Activated CD4-positive, alpha-beta T cell treated with anti-CD3 and anti-CD28 coated beads for 36 hours (primary cell): ENCODE data around the gene HOXD3. TPM values are rescaled to one million over a fixed set of nuclear protein-coding genes. Genes with fewer than 3 reads are reported as not detected.

Experiments used
- ATAC-seq: fragments of 200-7000 bp; cut with Tn5 transposase; one replicate; pipeline ENCODE4 v1.10.0; 2021; ENCODE audit warnings: mild to moderate bottlenecking, moderate library complexity
- CTCF ChIA-PET: fragments of 350-600 bp; sonication (Branson Sonifier 250); formaldehyde crosslinking; loops from one replicate; lab custom pipeline; 2021; ENCODE audit warnings: antibody characterized with exemption; lab: Charles Lee
- POLR2A ChIA-PET: fragments of 350-600 bp; sonication (Branson Sonifier 250); formaldehyde crosslinking; loops from one replicate; lab custom pipeline; 2021; ENCODE audit warnings: antibody characterized with exemption, inconsistent platforms; lab: Charles Lee
- DNase-seq: peaks from one replicate; pipeline ENCODE4 v3.0.0-alpha.2; 2020
- H3K27ac Mint-ChIP-seq: one replicate; pipeline ENCODE4 v1.8.0; 2021; ENCODE audit warnings: mixed read lengths
- H3K27me3 Mint-ChIP-seq: one replicate; pipeline ENCODE4 v1.8.0; 2021; ENCODE audit warnings: mixed read lengths
- H3K36me3 Mint-ChIP-seq: one replicate; pipeline ENCODE4 v1.8.0; 2021; ENCODE audit warnings: low read depth, mixed read lengths
- H3K4me1 Mint-ChIP-seq: one replicate; pipeline ENCODE4 v1.8.0; 2021; ENCODE audit warnings: mixed read lengths
- H3K4me3 Mint-ChIP-seq: one replicate; pipeline ENCODE4 v1.8.0; 2021; ENCODE audit warnings: mild to moderate bottlenecking, moderate library complexity, mixed read lengths
- H3K9me3 Mint-ChIP-seq: one replicate; pipeline ENCODE4 v1.8.0; 2021; ENCODE audit warnings: low read depth, mixed read lengths
- intact Hi-C, 2 experiments: fragments of 100-400 bp; cut with DNase I in 1 of 2; cut with micrococcal nuclease in 1 of 2; formaldehyde crosslinking; loops; one replicate each; pipeline versions ENCODE4 v1.14.2 to v1.15.1; 2022 to 2024; cut with DNase I, micrococcal nuclease
- total RNA-seq, 2 experiments: library from RNA; stranded (reverse); gene quantifications; one replicate each; pipeline ENCODE4 v1.2.3, GENCODE V29; 2021

HOXD3 gene
- total RNA-seq, 2 experiments from 2014 or later, result not detected

- peaks cover 25% of the 10 kb centered on the region for H3K4me1 Mint-ChIP-seq
- ATAC-seq (no peak), DNase-seq (no peak)
- intact Hi-C loops, result no loop called here
- H3K27ac Mint-ChIP-seq, result no peak overlapping the region
- ChIA-PET POLR2A (no interaction called here), CTCF (interaction anchor here (0.7 to 2.3 kb wide), 4 partner anchors 11 to 280 kb away, joined by 3 to 8 read pairs (median 5); no protein-coding TSS in a partner anchor)
- H3K36me3 Mint-ChIP-seq, result peaks cover 2% of the 10 kb centered on the region
- no peaks in the 10 kb centered on the region for H3K9me3 Mint-ChIP-seq
- H3K27me3 Mint-ChIP-seq, result peaks cover 76% of the 10 kb centered on the region
- no peak overlapping the region for H3K4me3 Mint-ChIP-seq
These were observed 18.9 kb downstream of the HOXD3 start for GRCh38 chr2:176175709-176176607.

- intact Hi-C loops, result no loop called here
- Mint-ChIP-seq H3K4me3 (peak overlapping the region; percentile 21), H3K9me3 (no peaks in the 10 kb centered on the region), H3K36me3 (peaks cover 2% of the 10 kb centered on the region), H3K4me1 (peaks cover 23% of the 10 kb centered on the region), H3K27me3 (peaks cover 70% of the 10 kb centered on the region), H3K27ac (no peak overlapping the region)
- ATAC-seq, result no peak
- no peak for DNase-seq
- POLR2A ChIA-PET, result no interaction called here
- CTCF ChIA-PET, result interaction anchor here (0.6 to 2.3 kb wide), 3 partner anchors 14 to 75 kb away, joined by 4 to 8 read pairs (median 4); no protein-coding TSS in a partner anchor
These were observed 20.5 kb downstream of the HOXD3 start for GRCh38 chr2:176177580-176178037.

DNA sequence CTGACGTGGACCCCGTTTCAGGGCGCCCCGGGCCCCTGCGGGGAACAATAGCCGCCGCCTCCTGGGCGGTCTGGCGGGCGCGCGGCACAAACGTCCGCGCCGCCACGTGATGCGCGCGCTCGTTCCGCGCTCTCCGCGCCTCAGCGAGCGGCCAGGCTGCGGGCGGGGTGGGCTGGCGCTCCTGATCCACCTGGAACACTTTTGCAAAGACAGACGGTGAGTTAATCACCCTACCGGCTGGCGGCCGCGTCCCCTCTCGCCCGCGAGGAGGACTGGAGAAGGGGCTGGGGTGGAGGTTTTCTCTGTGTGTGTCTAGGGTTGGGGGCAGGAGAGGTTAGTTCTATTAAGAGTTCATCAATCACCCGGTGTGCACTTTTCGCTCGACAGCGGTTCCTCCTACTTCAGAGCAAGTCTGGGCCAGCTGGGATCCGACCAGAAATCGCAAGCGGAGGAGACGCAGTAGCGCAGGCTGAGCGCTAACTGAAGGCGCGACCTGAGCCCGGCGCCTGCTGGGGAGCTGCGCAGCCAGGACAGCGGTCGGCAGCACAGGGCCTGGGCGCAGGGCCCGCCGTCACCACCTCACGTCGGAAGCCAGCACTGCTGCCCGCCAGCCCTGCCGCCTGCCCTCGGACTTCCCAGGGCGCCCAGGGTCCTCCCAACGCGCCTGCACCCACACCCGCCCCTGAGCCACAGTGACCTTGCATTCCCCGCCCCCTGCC, 21.1 kb downstream of the HOXD3 start:
- peaks cover 70% of the 10 kb centered on the region for H3K27me3 Mint-ChIP-seq
- ChIA-PET CTCF (interaction anchor here (1.0 to 1.2 kb wide), 3 partner anchors 16 to 76 kb away, joined by 3 to 4 read pairs (median 4); no protein-coding TSS in a partner anchor), POLR2A (no interaction called here)
- no peak overlapping the region for H3K27ac Mint-ChIP-seq
- intact Hi-C loops, result no loop called here
- H3K4me1 Mint-ChIP-seq, result peaks cover 22% of the 10 kb centered on the region
- H3K36me3 Mint-ChIP-seq, result no peaks in the 10 kb centered on the region
- peak overlapping the region; percentile 21 for H3K4me3 Mint-ChIP-seq
- ATAC-seq (no peak), DNase-seq (peak; percentile 27)
- no peaks in the 10 kb centered on the region for H3K9me3 Mint-ChIP-seq

GRCh38 chr2:176178757-176179295, 21.7 kb downstream of the HOXD3 start:
- Mint-ChIP-seq H3K27me3 (peaks cover 69% of the 10 kb centered on the region), H3K4me3 (no peak overlapping the region), H3K36me3 (no peaks in the 10 kb centered on the region), H3K4me1 (peaks cover 15% of the 10 kb centered on the region), H3K27ac (no peak overlapping the region), H3K9me3 (no peaks in the 10 kb centered on the region)
- intact Hi-C loops, result no loop called here
- no peak for DNase-seq
- no peak for ATAC-seq
- ChIA-PET CTCF (interaction anchor here (0.6 to 1.0 kb wide), 3 partner anchors 15 to 78 kb away, joined by 3 to 4 read pairs (median 3); no protein-coding TSS in a partner anchor), POLR2A (no interaction called here)

GRCh38 chr2:176181551-176181950, 24.4 kb downstream of the HOXD3 start:
- ChIA-PET CTCF (interaction anchor here (0.7 to 2.0 kb wide), 2 partner anchors 19 to 373 kb away, joined by 3 to 6 read pairs; no protein-coding TSS in a partner anchor), POLR2A (no interaction called here)
- intact Hi-C loops, result no loop called here
- Mint-ChIP-seq H3K27me3 (peaks cover 60% of the 10 kb centered on the region), H3K27ac (no peak overlapping the region), H3K9me3 (no peaks in the 10 kb centered on the region), H3K4me1 (peaks cover 5% of the 10 kb centered on the region), H3K4me3 (no peak overlapping the region), H3K36me3 (no peaks in the 10 kb centered on the region)
- no peak for ATAC-seq
- no peak for DNase-seq

GRCh38 chr2:176182671-176183070, 25.6 kb downstream of the HOXD3 start:
- Mint-ChIP-seq H3K36me3 (no peaks in the 10 kb centered on the region), H3K4me1 (peaks cover 8% of the 10 kb centered on the region), H3K27me3 (peaks cover 58% of the 10 kb centered on the region), H3K4me3 (no peak overlapping the region), H3K9me3 (no peaks in the 10 kb centered on the region), H3K27ac (no peak overlapping the region)
- ATAC-seq, result no peak
- intact Hi-C loops, result no loop called here
- POLR2A ChIA-PET, result no interaction called here
- CTCF ChIA-PET, result no interaction called here
- no peak for DNase-seq

DNA sequence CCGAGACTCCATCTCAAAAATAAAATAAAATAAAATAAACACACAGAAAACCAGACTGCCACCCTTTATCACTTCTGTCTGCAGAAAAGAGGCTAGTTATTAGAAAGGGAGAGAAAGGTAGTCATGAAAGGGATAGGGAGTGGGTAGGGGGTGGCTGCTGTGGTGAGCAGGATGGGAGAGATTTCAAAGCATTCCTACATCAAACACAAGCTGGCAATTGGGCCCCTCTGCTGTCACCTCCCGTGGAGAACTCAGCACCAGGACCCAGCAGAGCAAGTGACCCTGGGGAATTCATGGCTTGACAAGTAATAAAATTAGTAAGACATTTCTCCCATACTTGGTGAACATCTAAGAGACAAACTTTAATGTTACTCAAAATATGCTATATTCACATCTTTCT, 27.6 kb downstream of the HOXD3 start:
- H3K27ac Mint-ChIP-seq, result no peak overlapping the region

GRCh38 chr2:176186024-176186423, 28.9 kb downstream of the HOXD3 start:
- DNase-seq (no peak), ATAC-seq (no peak)
- CTCF ChIA-PET, result interaction anchor here (1.1 kb wide), 1 partner anchor 59 kb away, joined by 3 read pairs; no protein-coding TSS in a partner anchor
- H3K27me3 Mint-ChIP-seq, result peaks cover 56% of the 10 kb centered on the region
- POLR2A ChIA-PET, result no interaction called here
- no peaks in the 10 kb centered on the region for H3K9me3 Mint-ChIP-seq
- H3K36me3 Mint-ChIP-seq, result no peaks in the 10 kb centered on the region
- no peak overlapping the region for H3K4me3 Mint-ChIP-seq
- H3K27ac Mint-ChIP-seq, result no peak overlapping the region
- H3K4me1 Mint-ChIP-seq, result peaks cover 18% of the 10 kb centered on the region
- intact Hi-C loops, result no loop called here

More for the DNA sequence above, 27.6 kb downstream of the HOXD3 start:
- Mint-ChIP-seq H3K27me3 (peaks cover 54% of the 10 kb centered on the region), H3K4me1 (peaks cover 17% of the 10 kb centered on the region), H3K9me3 (no peaks in the 10 kb centered on the region), H3K36me3 (no peaks in the 10 kb centered on the region), H3K4me3 (no peak overlapping the region)
- CTCF ChIA-PET, result interaction anchor here (1.0 kb wide), 1 partner anchor 83 kb away, joined by 5 read pairs; no protein-coding TSS in a partner anchor
- ATAC-seq (no peak), DNase-seq (no peak)
- POLR2A ChIA-PET, result no interaction called here
- intact Hi-C loops, result no loop called here

DNA sequence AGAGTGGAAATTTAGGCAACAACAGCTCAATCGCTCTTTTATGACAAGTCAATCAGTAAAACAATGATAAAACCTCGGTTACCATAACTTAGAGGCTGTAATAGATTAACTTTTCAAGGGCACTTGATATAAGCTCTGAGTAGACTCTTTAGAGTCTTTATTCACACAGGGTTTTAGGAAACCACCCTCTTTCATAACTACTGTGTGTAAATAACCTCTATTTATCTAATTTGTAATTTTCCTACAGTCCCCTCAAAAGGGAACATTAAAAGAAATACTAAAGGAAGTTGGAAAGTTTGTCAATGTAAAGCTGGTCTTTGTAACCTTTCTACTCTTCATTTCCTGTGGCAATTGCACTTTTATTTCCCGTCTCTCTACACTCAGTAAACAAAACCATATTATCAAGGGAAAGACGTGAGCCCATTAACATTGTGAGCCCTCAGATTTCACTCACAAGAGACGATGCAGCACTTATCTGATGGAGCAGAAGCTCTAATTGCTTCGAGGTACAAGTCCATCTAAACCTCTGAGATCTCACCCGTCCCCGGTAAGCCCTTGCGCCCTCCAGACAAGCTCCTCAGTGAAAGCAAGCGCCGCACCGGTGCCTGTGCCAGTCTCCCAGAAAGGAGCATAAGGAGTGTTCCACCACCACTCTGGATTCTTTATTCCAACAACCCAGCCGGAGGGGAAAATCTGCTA, 30.2 kb downstream of the HOXD3 start:
- intact Hi-C loops, result no loop called here

GRCh38 chr2:176187899-176188773, 31.0 kb downstream of the HOXD3 start, which contains the start of gene HOXD1:
HOXD1 (plus strand) TSS chr2:176188668; CDS start chr2:176188802, 134 bp downstream.
- intact Hi-C loops, result no loop called here
- no peaks in the 10 kb centered on the region for H3K9me3 Mint-ChIP-seq
- DNase-seq (peak; percentile 29), ATAC-seq (peak; percentile 49)
- H3K4me1 Mint-ChIP-seq, result peaks cover 18% of the 10 kb centered on the region
- H3K27me3 Mint-ChIP-seq, result peaks cover 62% of the 10 kb centered on the region
- POLR2A ChIA-PET, result no interaction called here
- CTCF ChIA-PET, result interaction anchor here (0.6 to 1.3 kb wide), 4 partner anchors 13 to 1668 kb away, joined by 3 to 4 read pairs (median 4); no protein-coding TSS in a partner anchor
- no peak within 1 kb of the TSS for H3K27ac Mint-ChIP-seq
- peak within 1 kb of the TSS; percentile 60 for H3K4me3 Mint-ChIP-seq
- no peaks in the 10 kb centered on the region for H3K36me3 Mint-ChIP-seq

More for the DNA sequence above, 30.2 kb downstream of the HOXD3 start:
- Mint-ChIP-seq H3K4me1 (peaks cover 18% of the 10 kb centered on the region), H3K27me3 (peaks cover 62% of the 10 kb centered on the region), H3K36me3 (no peaks in the 10 kb centered on the region), H3K27ac (no peak overlapping the region), H3K4me3 (peak overlapping the region; percentile 60), H3K9me3 (no peaks in the 10 kb centered on the region)
- ATAC-seq (no peak), DNase-seq (peak; percentile 18)
- CTCF ChIA-PET, result interaction anchor here (0.6 to 1.3 kb wide), 5 partner anchors 12 to 1669 kb away, joined by 3 to 4 read pairs (median 3); no protein-coding TSS in a partner anchor
- POLR2A ChIA-PET, result interaction anchor here (0.5 kb wide), 1 partner anchor 76 kb away, joined by 3 read pairs; no protein-coding TSS in a partner anchor
